MM.1S (cell line): ENCODE data around the gene MAGI2.

Experiments used
- DNase-seq: peaks from one replicate; pipeline ENCODE4 v3.0.0-alpha.2; 2015
- H2AFZ ChIP-seq: fragments of 300-600 bp; sonication (generic); 2 replicates; pipeline ENCODE4 v1.6.0; 2016; ENCODE audit warnings: antibody characterized with exemption, low read length
- H3F3A ChIP-seq: fragments of 300-600 bp; sonication (generic); 2 replicates; pipeline ENCODE4 v1.6.1; 2016; ENCODE audit warnings: mild to moderate bottlenecking, antibody characterized with exemption, low read length, moderate library complexity, mixed read lengths; ENCODE audit not compliant: insufficient read depth
- H3K27ac ChIP-seq: fragments of 300-600 bp; sonication (generic); 2 replicates; pipeline ENCODE4 v1.5.1; 2016; ENCODE audit warnings: mild to moderate bottlenecking, low read length
- H3K27me3 ChIP-seq: fragments of 300-600 bp; sonication (generic); replicated peaks from 2 replicates; pipeline ENCODE4 v1.6.0; 2016; ENCODE audit warnings: low read length; ENCODE audit not compliant: insufficient read depth
- H3K36me3 ChIP-seq: fragments of 300-600 bp; sonication (generic); replicated peaks from 2 replicates; pipeline ENCODE4 v1.6.1; 2016; ENCODE audit warnings: mild to moderate bottlenecking, low read length, mixed read lengths; ENCODE audit not compliant: insufficient read depth
- H3K4me1 ChIP-seq: fragments of 300-600 bp; sonication (generic); 2 replicates; pipeline ENCODE4 v1.6.1; 2016; ENCODE audit warnings: low read length, mixed read lengths
- H3K4me2 ChIP-seq: fragments of 300-600 bp; sonication (generic); 2 replicates; pipeline ENCODE4 v1.6.0; 2016; ENCODE audit warnings: low read depth, low read length
- H3K4me3 ChIP-seq: fragments of 300-600 bp; sonication (generic); 2 replicates; pipeline ENCODE4 v1.5.1; 2016; ENCODE audit warnings: low read length, mixed read lengths
- H3K79me2 ChIP-seq: fragments of 300-600 bp; sonication (generic); 2 replicates; pipeline ENCODE4 v1.6.1; 2016; ENCODE audit warnings: mixed run types, low read length, mixed read lengths
- H3K9ac ChIP-seq: fragments of 300-600 bp; sonication (generic); 2 replicates; pipeline ENCODE4 v1.6.1; 2016; ENCODE audit warnings: low read length, mixed read lengths
- H3K9me2 ChIP-seq: fragments of 300-600 bp; sonication (generic); replicated peaks from 2 replicates; pipeline ENCODE4 v1.6.1; 2016; ENCODE audit warnings: mild to moderate bottlenecking, low read length, mixed read lengths; ENCODE audit not compliant: insufficient read depth
- H3K9me3 ChIP-seq: fragments of 300-600 bp; sonication (generic); replicated peaks from 2 replicates; pipeline ENCODE4 v1.6.1; 2016; ENCODE audit warnings: mild to moderate bottlenecking, low read length, mixed read lengths; ENCODE audit not compliant: insufficient read depth
- H4K20me1 ChIP-seq: fragments of 300-600 bp; sonication (generic); 2 replicates; pipeline ENCODE4 v1.6.1; 2016; ENCODE audit warnings: mild to moderate bottlenecking, low read length, moderate library complexity, mixed read lengths; ENCODE audit not compliant: insufficient read depth
- CTCF ChIP-seq: fragments of 300-600 bp; sonication (generic); IDR thresholded peaks from 2 replicates; pipeline ENCODE4 v1.5.1; 2016; ENCODE audit warnings: antibody characterized with exemption, low read length, mixed read lengths
- EZH2 ChIP-seq: fragments of 300-600 bp; sonication (generic); optimal IDR thresholded peaks from 2 replicates; pipeline ENCODE3; 2017; ENCODE audit warnings: low read depth, mild to moderate bottlenecking, antibody characterized with exemption, low read length, mixed read lengths
- EZH2phosphoT487 ChIP-seq: fragments of 300-600 bp; sonication (generic); IDR thresholded peaks from 2 replicates; pipeline ENCODE4 v1.6.1; 2018; ENCODE audit warnings: antibody characterized with exemption, low read length

Gene MAGI2

GRCh38 chr7:78736548-78736947 lies 716.9 kb downstream of the MAGI2 start:
- TF ChIP-seq EZH2phosphoT487 = no peak
- no peak for TF ChIP-seq EZH2
- no peak for TF ChIP-seq CTCF
- Histone ChIP-seq H3K9me3 (no peaks in the 10 kb centered on the region), H3K27ac (no peak overlapping the region), H3K9me2 (no peaks in the 10 kb centered on the region), H3K36me3 (no peaks in the 10 kb centered on the region), H3F3A (no peaks in the 10 kb centered on the region), H3K27me3 (no peaks in the 10 kb centered on the region), H3K9ac (no peak overlapping the region), H2AFZ (no peak overlapping the region), H3K4me1 (no peaks in the 10 kb centered on the region), H4K20me1 (no peaks in the 10 kb centered on the region), H3K79me2 (no peaks in the 10 kb centered on the region), H3K4me2 (no peak overlapping the region), H3K4me3 (no peak overlapping the region)
- DNase-seq = no peak

DNA sequence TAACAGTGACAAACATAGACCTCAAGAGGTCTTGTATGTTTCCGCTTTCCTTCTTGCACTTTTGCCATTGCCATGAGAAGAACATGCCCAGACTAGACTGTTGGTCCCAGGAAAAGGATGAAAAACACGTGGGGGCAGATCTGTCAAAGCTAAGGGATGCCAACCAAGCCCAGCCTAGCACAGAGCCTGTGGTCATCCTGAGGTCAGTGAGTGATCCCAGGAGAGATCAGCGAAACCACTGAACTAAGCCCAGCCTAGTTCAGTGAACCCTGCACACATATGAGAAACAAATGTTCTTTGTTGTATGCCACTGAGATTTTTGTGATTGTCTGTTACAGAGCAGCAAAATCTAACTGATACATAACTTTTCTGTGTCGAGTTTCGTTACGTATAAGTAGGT lies 718.8 kb downstream of the MAGI2 start:
- Histone ChIP-seq H3K4me3 (no peak overlapping the region), H3K36me3 (no peaks in the 10 kb centered on the region), H3K9me2 (no peaks in the 10 kb centered on the region), H3K4me2 (no peak overlapping the region), H3F3A (no peaks in the 10 kb centered on the region), H3K27ac (no peak overlapping the region), H3K9me3 (no peaks in the 10 kb centered on the region), H3K9ac (no peak overlapping the region), H3K4me1 (no peaks in the 10 kb centered on the region), H4K20me1 (no peaks in the 10 kb centered on the region), H3K79me2 (no peaks in the 10 kb centered on the region), H2AFZ (no peak overlapping the region), H3K27me3 (no peaks in the 10 kb centered on the region)
- no peak for DNase-seq
- no peak for TF ChIP-seq CTCF
- TF ChIP-seq EZH2 = no peak
- no peak for TF ChIP-seq EZH2phosphoT487

DNA sequence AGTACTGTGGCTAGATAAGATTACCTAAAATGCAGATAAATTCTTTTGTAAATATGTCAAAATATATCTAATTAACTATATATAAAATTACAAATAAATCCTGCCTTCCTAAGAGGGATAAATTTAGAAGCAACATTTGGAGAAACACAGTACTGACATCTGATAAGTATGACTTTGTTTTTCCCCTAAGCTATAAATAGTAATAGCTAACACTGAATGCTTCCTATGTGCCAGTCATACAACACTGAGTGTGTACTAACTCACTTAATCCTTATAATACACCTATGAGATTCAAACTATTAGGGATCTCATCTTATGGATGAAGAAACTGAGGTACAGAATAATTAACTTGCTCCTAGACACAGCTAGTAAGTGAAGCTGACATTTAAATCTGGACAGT lies 733.4 kb downstream of the MAGI2 start:
- no peaks in the 10 kb centered on the region for H3F3A ChIP-seq
- no peak overlapping the region for H3K9ac ChIP-seq
- H3K9me2 ChIP-seq = no peaks in the 10 kb centered on the region
- no peak overlapping the region for H3K4me3 ChIP-seq
- H3K4me2 ChIP-seq = no peak overlapping the region
- no peaks in the 10 kb centered on the region for H3K36me3 ChIP-seq
- no peaks in the 10 kb centered on the region for H4K20me1 ChIP-seq
- no peak overlapping the region for H3K27ac ChIP-seq
- no peak for TF ChIP-seq EZH2phosphoT487
- no peaks in the 10 kb centered on the region for H3K27me3 ChIP-seq
- no peaks in the 10 kb centered on the region for H3K79me2 ChIP-seq
- H2AFZ ChIP-seq = no peak overlapping the region
- no peaks in the 10 kb centered on the region for H3K9me3 ChIP-seq
- DNase-seq = no peak
- no peaks in the 10 kb centered on the region for H3K4me1 ChIP-seq

GRCh38 chr7:78718212-78718611 lies 735.3 kb downstream of the MAGI2 start:
- H2AFZ ChIP-seq = no peak overlapping the region
- no peaks in the 10 kb centered on the region for H3F3A ChIP-seq
- TF ChIP-seq EZH2 = no peak
- H3K27ac ChIP-seq = no peak overlapping the region
- H3K4me3 ChIP-seq = no peak overlapping the region
- H3K9ac ChIP-seq = no peak overlapping the region
- no peaks in the 10 kb centered on the region for H3K36me3 ChIP-seq
- no peaks in the 10 kb centered on the region for H3K9me2 ChIP-seq
- no peaks in the 10 kb centered on the region for H3K27me3 ChIP-seq
- no peaks in the 10 kb centered on the region for H3K9me3 ChIP-seq
- no peaks in the 10 kb centered on the region for H3K79me2 ChIP-seq
- H3K4me2 ChIP-seq = no peak overlapping the region
- H4K20me1 ChIP-seq = no peaks in the 10 kb centered on the region
- H3K4me1 ChIP-seq = no peaks in the 10 kb centered on the region
- DNase-seq = no peak
